SIG-M5 (cell line): ENCODE results near the gene NT5DC2.
A peak's percentile ranks its signal among the peaks of the same experiment; 100 is the strongest.
"Not testable (repeated sequence)": the region's sequence is repeated elsewhere in the genome, so short reads cannot be mapped to it uniquely, and the experiment has no call there.

ENCODE experiments used
- DNase-seq: peaks from one replicate; lab custom pipeline; 2025; lab: John Stamatoyannopoulos, UW

Gene NT5DC2

GRCh38 chr3:52537165-52537620 is 3.5 kb upstream of the NT5DC2 start:
- DNase-seq: no peak

- peak; percentile 92 for DNase-seq
Measured at GRCh38 chr3:52536369-52537164, 2.9 kb upstream of the NT5DC2 start, which contains the start of gene UQCC5. UQCC5 (plus strand) TSS chr3:52536605; CDS start chr3:52536756, 151 bp downstream.

GRCh38 chr3:52536112-52536368 is 2.4 kb upstream of the NT5DC2 start:
- DNase-seq: no peak

- no peak for DNase-seq
Measured at GRCh38 chr3:52535411-52536111, 1.9 kb upstream of the NT5DC2 start.

GRCh38 chr3:52534281-52535183 is 875 bp upstream of the NT5DC2 start:
- no peak for DNase-seq

- DNase-seq: no peak
Measured at GRCh38 chr3:52532838-52533622, 627 bp downstream of the NT5DC2 start.

GRCh38 chr3:52532517-52532837 is 1.2 kb downstream of the NT5DC2 start:
- DNase-seq: no peak

- DNase-seq: no peak
Measured at GRCh38 chr3:52531860-52532516, 1.7 kb downstream of the NT5DC2 start.

GRCh38 chr3:52530918-52531826 is 2.5 kb downstream of the NT5DC2 start:
- no peak for DNase-seq

GRCh38 chr3:52529376-52530333 is 4.0 kb downstream of the NT5DC2 start:
- no peak for DNase-seq

GRCh38 chr3:52528586-52529375 is 4.9 kb downstream of the NT5DC2 start:
- no peak for DNase-seq

GRCh38 chr3:52527732-52528585 is 5.7 kb downstream of the NT5DC2 start:
- no peak for DNase-seq

- DNase-seq: no peak
Measured at GRCh38 chr3:52527039-52527731, 6.5 kb downstream of the NT5DC2 start.

- DNase-seq: not testable (repeated sequence)
Measured at GRCh38 chr3:52526671-52527038, 7.0 kb downstream of the NT5DC2 start.

GRCh38 chr3:52525680-52526561 is 7.7 kb downstream of the NT5DC2 start:
- DNase-seq: no peak
